Measurements from ENCODE around the gene POU2AF2. TPM values are rescaled to one million over a fixed set of nuclear protein-coding genes. Genes with fewer than 3 reads are reported as not detected.
A peak's percentile ranks its signal among the peaks of the same experiment; 100 is the strongest.

Gene POU2AF2
- total and polyA plus RNA-seq, 2 experiments from 2014 or later: 0.89 TPM; not detected in 1

- TF ChIP-seq EZH2 (IDR thresholded peaks at IDR 0.05; ENCODE audit: borderline replicate concordance) (no peak), EZH2phosphoT487 (IDR thresholded peaks at IDR 0.05; ENCODE audit: low read depth, severe bottlenecking, unreplicated experiment) (no peak), CTCF (IDR thresholded peaks at IDR 0.05; ENCODE audit: poor library complexity) (no peak)
- Histone ChIP-seq H3K27ac (peak overlapping the region; percentile 28), H4K20me1 (ENCODE audit: insufficient read depth, poor library complexity, severe bottlenecking) (no peaks in the 10 kb centered on the region), H3K4me3 (no peak overlapping the region), H3K36me3 (replicated peaks; ENCODE audit: insufficient read depth, low read depth) (no peaks in the 10 kb centered on the region), H3K79me2 (no peaks in the 10 kb centered on the region), H3K27me3 (no peaks in the 10 kb centered on the region), H3K4me2 (no peak overlapping the region), H3K4me1 (ENCODE audit: insufficient read depth) (peaks cover 19% of the 10 kb centered on the region), H3K9me2 (replicated peaks; ENCODE audit: insufficient read depth) (no peaks in the 10 kb centered on the region), H2AFZ (no peak overlapping the region), H3K9me3 (ENCODE audit: low read depth) (no peaks in the 10 kb centered on the region)
- 79% methylated on average over 5 of the region's 5 CpGs for WGBS (ENCODE audit: low lambda C conversion rate, missing lambda C conversion rate)
- peak; percentile 26 for DNase-seq (ENCODE audit: low spot score)
Measured at GRCh38 chr11:111320728-111321568, 75.4 kb downstream of the POU2AF2 start.

- Histone ChIP-seq H3K4me1 (ENCODE audit: insufficient read depth) (peaks cover 19% of the 10 kb centered on the region), H3K9me2 (replicated peaks; ENCODE audit: insufficient read depth) (no peaks in the 10 kb centered on the region), H2AFZ (no peak overlapping the region), H3K4me3 (no peak overlapping the region), H3K79me2 (no peaks in the 10 kb centered on the region), H3K27me3 (no peaks in the 10 kb centered on the region), H3K27ac (no peak overlapping the region), H4K20me1 (ENCODE audit: insufficient read depth, poor library complexity, severe bottlenecking) (no peaks in the 10 kb centered on the region), H3K9me3 (ENCODE audit: low read depth) (no peaks in the 10 kb centered on the region), H3K4me2 (no peak overlapping the region), H3K36me3 (replicated peaks; ENCODE audit: insufficient read depth, low read depth) (no peaks in the 10 kb centered on the region)
- TF ChIP-seq CTCF (IDR thresholded peaks at IDR 0.05; ENCODE audit: poor library complexity) (no peak), EZH2 (IDR thresholded peaks at IDR 0.05; ENCODE audit: borderline replicate concordance) (no peak), EZH2phosphoT487 (IDR thresholded peaks at IDR 0.05; ENCODE audit: low read depth, severe bottlenecking, unreplicated experiment) (no peak)
- WGBS (ENCODE audit: low lambda C conversion rate, missing lambda C conversion rate): 90% methylated on average over 2 of the region's 2 CpGs
- DNase-seq (ENCODE audit: low spot score): no peak
Measured at GRCh38 chr11:111322534-111322933, 77.0 kb downstream of the POU2AF2 start.

- no peak overlapping the region for H3K27ac ChIP-seq
- DNase-seq (ENCODE audit: low spot score): no peak
- H3K4me1 ChIP-seq (ENCODE audit: insufficient read depth): peaks cover 19% of the 10 kb centered on the region
- H2AFZ ChIP-seq: no peak overlapping the region
- no peaks in the 10 kb centered on the region for H3K27me3 ChIP-seq
- no peaks in the 10 kb centered on the region for H3K9me3 ChIP-seq (ENCODE audit: low read depth)
- TF ChIP-seq EZH2phosphoT487 (IDR thresholded peaks at IDR 0.05; ENCODE audit: low read depth, severe bottlenecking, unreplicated experiment): no peak
- no peak for TF ChIP-seq EZH2 (IDR thresholded peaks at IDR 0.05; ENCODE audit: borderline replicate concordance)
- TF ChIP-seq CTCF (IDR thresholded peaks at IDR 0.05; ENCODE audit: poor library complexity): no peak
- 54% methylated on average over 5 of the region's 5 CpGs for WGBS (ENCODE audit: low lambda C conversion rate, missing lambda C conversion rate)
- H3K4me3 ChIP-seq: no peak overlapping the region
- no peaks in the 10 kb centered on the region for H3K79me2 ChIP-seq
- H3K9me2 ChIP-seq (replicated peaks; ENCODE audit: insufficient read depth): no peaks in the 10 kb centered on the region
- no peaks in the 10 kb centered on the region for H3K36me3 ChIP-seq (replicated peaks; ENCODE audit: insufficient read depth, low read depth)
- H4K20me1 ChIP-seq (ENCODE audit: insufficient read depth, poor library complexity, severe bottlenecking): no peaks in the 10 kb centered on the region
- H3K4me2 ChIP-seq: no peak overlapping the region
Measured at GRCh38 chr11:111324277-111324720, 78.8 kb downstream of the POU2AF2 start.

All from hepatocyte (in vitro differentiated cells).